Parathyroid adenoma (tissue), 2 donors: ENCODE data around the gene EVL.
A peak's percentile ranks its signal among the peaks of the same experiment; 100 is the strongest.

Experiments
- H2AFZ ChIP-seq: fragments of 300-600 bp; sonication (generic); one replicate; pipeline ENCODE4 v1.7.0; 2017; ENCODE audit warnings: antibody characterized with exemption, mild to moderate bottlenecking
- H3K27ac ChIP-seq: fragments of 300-600 bp; sonication (generic); one replicate; pipeline ENCODE4 v1.7.0; 2017
- H3K27me3 ChIP-seq: fragments of 300-600 bp; sonication (generic); one replicate; pipeline ENCODE4 v1.7.0; 2017; ENCODE audit warnings: low read length; ENCODE audit not compliant: control insufficient read depth, insufficient read depth
- H3K36me3 ChIP-seq: fragments of 300-600 bp; sonication (generic); one replicate; pipeline ENCODE4 v1.7.0; 2017; ENCODE audit warnings: low read length; ENCODE audit not compliant: control insufficient read depth, insufficient read depth
- H3K4me1 ChIP-seq: fragments of 300-600 bp; sonication (generic); one replicate; pipeline ENCODE4 v1.7.0; 2017; ENCODE audit warnings: control low read depth
- H3K4me2 ChIP-seq: fragments of 300-600 bp; sonication (generic); one replicate; pipeline ENCODE4 v1.7.0; 2017; ENCODE audit warnings: low read length
- H3K4me3 ChIP-seq: fragments of 300-600 bp; sonication (generic); one replicate; pipeline ENCODE4 v1.7.0; 2017; ENCODE audit warnings: low read depth, low read length
- H3K79me2 ChIP-seq: fragments of 300-600 bp; sonication (generic); one replicate; pipeline ENCODE4 v1.7.0; 2017; ENCODE audit warnings: control low read depth
- H3K9ac ChIP-seq: fragments of 300-600 bp; sonication (generic); one replicate; pipeline ENCODE4 v1.7.0; 2017; ENCODE audit warnings: mild to moderate bottlenecking
- H3K9me3 ChIP-seq: fragments of 300-600 bp; sonication (generic); one replicate; pipeline ENCODE4 v1.7.0; 2017; ENCODE audit warnings: low read length; ENCODE audit not compliant: control insufficient read depth
- TF ChIP-seq, protein P1 (sequence below): fragments of 300-600 bp; sonication (generic); IDR thresholded peaks from one replicate; pipeline ENCODE4 v1.7.0; 2017; ENCODE audit warnings: antibody characterized with exemption, mild to moderate bottlenecking
- donor health status: primary hyperparathyroidism.

Gene EVL

DNA sequence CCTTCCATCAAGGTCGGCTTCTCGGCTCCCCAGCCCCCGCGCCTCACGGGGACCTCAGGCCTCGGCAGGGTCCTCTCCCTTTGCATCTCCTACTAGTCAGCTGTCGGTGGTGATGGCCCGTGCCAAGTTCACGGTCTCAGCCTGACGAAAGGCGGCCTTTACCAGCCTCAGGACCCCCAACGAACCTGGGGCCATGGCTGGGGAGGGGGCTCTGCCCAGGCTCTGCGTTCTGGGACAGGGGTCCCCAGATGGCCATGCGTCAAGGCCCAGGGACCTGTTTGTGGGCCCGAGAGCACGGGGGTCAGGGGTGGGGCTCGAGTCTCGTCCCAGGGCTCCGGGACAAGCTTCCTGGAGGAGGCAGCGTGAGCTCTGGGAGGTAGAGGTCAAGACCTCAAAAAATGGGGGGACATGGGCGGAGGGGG is 127.0 kb downstream of the EVL start:
- TF ChIP-seq, protein P1, sequence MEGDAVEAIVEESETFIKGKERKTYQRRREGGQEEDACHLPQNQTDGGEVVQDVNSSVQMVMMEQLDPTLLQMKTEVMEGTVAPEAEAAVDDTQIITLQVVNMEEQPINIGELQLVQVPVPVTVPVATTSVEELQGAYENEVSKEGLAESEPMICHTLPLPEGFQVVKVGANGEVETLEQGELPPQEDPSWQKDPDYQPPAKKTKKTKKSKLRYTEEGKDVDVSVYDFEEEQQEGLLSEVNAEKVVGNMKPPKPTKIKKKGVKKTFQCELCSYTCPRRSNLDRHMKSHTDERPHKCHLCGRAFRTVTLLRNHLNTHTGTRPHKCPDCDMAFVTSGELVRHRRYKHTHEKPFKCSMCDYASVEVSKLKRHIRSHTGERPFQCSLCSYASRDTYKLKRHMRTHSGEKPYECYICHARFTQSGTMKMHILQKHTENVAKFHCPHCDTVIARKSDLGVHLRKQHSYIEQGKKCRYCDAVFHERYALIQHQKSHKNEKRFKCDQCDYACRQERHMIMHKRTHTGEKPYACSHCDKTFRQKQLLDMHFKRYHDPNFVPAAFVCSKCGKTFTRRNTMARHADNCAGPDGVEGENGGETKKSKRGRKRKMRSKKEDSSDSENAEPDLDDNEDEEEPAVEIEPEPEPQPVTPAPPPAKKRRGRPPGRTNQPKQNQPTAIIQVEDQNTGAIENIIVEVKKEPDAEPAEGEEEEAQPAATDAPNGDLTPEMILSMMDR = no peak
- peak overlapping the region; percentile 77 for H3K4me2 ChIP-seq
- no peaks in the 10 kb centered on the region for H3K9me3 ChIP-seq
- peak overlapping the region; percentile 53 for H3K9ac ChIP-seq
- peaks cover 7% of the 10 kb centered on the region for H3K4me1 ChIP-seq
- H3K27me3 ChIP-seq = no peaks in the 10 kb centered on the region
- H3K36me3 ChIP-seq = no peaks in the 10 kb centered on the region
- peak overlapping the region; percentile 100 for H2AFZ ChIP-seq
- no peaks in the 10 kb centered on the region for H3K79me2 ChIP-seq
- H3K4me3 ChIP-seq = peak overlapping the region; percentile 55
- H3K27ac ChIP-seq = peak overlapping the region; percentile 88

DNA sequence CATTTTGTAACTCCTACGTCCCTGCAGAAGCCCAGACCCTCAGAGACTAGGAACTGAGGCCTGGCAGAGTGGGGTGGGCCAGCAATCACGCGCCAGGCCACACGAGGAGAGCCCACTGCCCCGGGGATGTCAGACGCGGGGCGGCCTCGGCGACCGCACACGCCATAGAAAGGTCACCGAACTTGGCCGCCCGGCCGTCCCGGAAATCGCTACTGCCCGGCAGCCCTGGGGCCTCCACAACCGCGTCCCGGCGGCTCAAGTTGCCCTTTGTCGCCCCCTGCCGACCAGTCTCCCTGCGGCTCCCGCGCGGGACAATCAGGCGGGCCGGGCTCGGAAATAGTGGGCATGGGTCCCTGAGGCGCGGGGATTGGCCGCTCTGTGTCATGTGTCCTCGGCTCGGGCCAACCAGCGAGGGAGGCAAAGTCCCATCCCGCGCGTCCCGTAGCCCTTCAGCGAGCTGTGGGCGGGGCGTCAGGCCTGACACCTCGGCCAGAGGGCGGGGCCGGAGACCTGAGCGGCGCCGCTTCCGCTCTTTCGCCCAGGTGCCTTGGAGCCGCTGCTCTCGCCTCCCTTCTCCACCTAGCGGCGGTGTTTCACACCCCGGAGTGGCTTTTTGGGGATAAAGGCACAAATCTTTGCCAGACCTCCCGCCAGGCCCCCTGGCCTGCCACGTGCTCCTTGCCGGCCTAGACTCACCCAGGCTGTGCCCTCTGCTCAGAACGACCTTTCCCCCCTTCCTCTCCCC is 127.6 kb downstream of the EVL start:
- Histone ChIP-seq H3K9ac (peak overlapping the region; percentile 53), H3K79me2 (no peaks in the 10 kb centered on the region), H3K9me3 (no peaks in the 10 kb centered on the region), H3K4me1 (peaks cover 7% of the 10 kb centered on the region), H3K27me3 (no peaks in the 10 kb centered on the region), H2AFZ (peak overlapping the region; percentile 100), H3K27ac (peak overlapping the region; percentile 88), H3K4me2 (peak overlapping the region; percentile 77), H3K4me3 (peak overlapping the region; percentile 55), H3K36me3 (no peaks in the 10 kb centered on the region)
- TF ChIP-seq, protein P1 = peak; percentile 85
